ENCODE data around the gene SLC6A1. TPM values are rescaled to one million over a fixed set of nuclear protein-coding genes. Genes with fewer than 3 reads are reported as not detected.
A peak's percentile ranks its signal among the peaks of the same experiment; 100 is the strongest.

SLC6A1 gene
- total RNA-seq, 1 experiment from 2014 or later: not detected

GRCh38 chr3:10977892-10978510 lies 14.5 kb upstream of the SLC6A1 start:
- Histone ChIP-seq H3K23me2 (ENCODE audit: insufficient read length, low read depth, low read length, poor library complexity, severe bottlenecking) (no peaks in the 10 kb centered on the region), H3K56ac (ENCODE audit: insufficient read length, low read depth, low read length) (no peak overlapping the region), H2BK20ac (ENCODE audit: low read depth, low read length, poor library complexity, severe bottlenecking) (no peak overlapping the region), H2BK120ac (ENCODE audit: low read depth, low read length, poor library complexity, severe bottlenecking) (no peak overlapping the region), H3K4ac (ENCODE audit: low read depth, low read length) (no peak overlapping the region), H3K4me2 (ENCODE audit: insufficient read depth, insufficient read length, low read length) (peak overlapping the region; percentile 29), H4K91ac (ENCODE audit: insufficient read length, low read depth, low read length) (no peak overlapping the region), H3K27ac (ENCODE audit: insufficient read length, low read depth, low read length) (no peak overlapping the region), H2AFZ (ENCODE audit: low read length) (no peak overlapping the region), H3K4me1 (ENCODE audit: insufficient read depth, low read length) (peaks cover 8% of the 10 kb centered on the region; the same call in 1 of the 2 replicates), H3K27me3 (ENCODE audit: insufficient read depth, low read length) (no peaks in the 10 kb centered on the region), H3K18ac (ENCODE audit: insufficient read length, low read depth, low read length) (peak overlapping the region; percentile 66), H2BK12ac (ENCODE audit: insufficient read length, low read depth, low read length) (no peak overlapping the region), H2BK15ac (ENCODE audit: low read depth, low read length) (no peak overlapping the region), H3K9ac (ENCODE audit: extremely low read depth, insufficient read length, low read length) (no peak overlapping the region), H4K8ac (replicated peaks; ENCODE audit: insufficient read length, low read depth, low read length) (no peak overlapping the region), H4K20me1 (ENCODE audit: control insufficient read depth, insufficient read depth, insufficient read length) (no peaks in the 10 kb centered on the region), H3K9me3 (ENCODE audit: control insufficient read depth, low read depth, low read length) (no peaks in the 10 kb centered on the region), H2AK5ac (ENCODE audit: insufficient read length, low read length) (no peak overlapping the region), H2BK5ac (ENCODE audit: insufficient read length, low read length) (no peak overlapping the region), H4K5ac (ENCODE audit: insufficient read length, low read depth, low read length) (peak overlapping the region; percentile 22), H3K23ac (ENCODE audit: insufficient read length, low read depth, low read length) (no peak overlapping the region), H3T11ph (ENCODE audit: low read length) (no peak overlapping the region), H3K14ac (ENCODE audit: insufficient read depth, low read length) (peak overlapping the region; percentile 77), H3K79me1 (ENCODE audit: insufficient read depth, low read depth, low read length, poor library complexity, severe bottlenecking) (no peaks in the 10 kb centered on the region), H3K79me2 (ENCODE audit: insufficient read depth, low read length) (no peaks in the 10 kb centered on the region)
- Mint-ChIP-seq H3K4me3 (no peak overlapping the region; a peak in 2 of 5 replicates), H3K4me1 (peaks cover 17 to 23% of the 10 kb centered on the region in 2 experiments), H3K36me3 (ENCODE audit: insufficient read depth in 1 of 3, low read depth in 3 of 3) (no peaks in the 10 kb centered on the region; a peak in 1 of 7 replicates), H3K27me3 (ENCODE audit: low read depth) (peaks cover 27% of the 10 kb centered on the region), H3K27ac (peak overlapping the region in 1 of 3 experiments; percentile 45; a peak in 1 of 7 replicates), H3K9me3 (no peaks in the 10 kb centered on the region)
- no peak for TF ChIP-seq CTCF (conservative IDR thresholded peaks at IDR 0.05)
- no CpG with 5 or more reads among the region's 10 CpGs for WGBS (ENCODE audit: extremely low coverage, insufficient read length, low lambda C conversion rate)
- DNase-seq: peak; percentile 58
